CD4-positive, CD25-positive, alpha-beta regulatory T cell (primary cell): ENCODE data around the gene EIF1AD. TPM values are rescaled to one million over a fixed set of nuclear protein-coding genes. Genes with fewer than 3 reads are reported as not detected.

Experiments used
- ATAC-seq, 2 donors: fragments of 150-1000 bp; cut with Tn5 transposase; one replicate each; pipeline ENCODE4 v1.10.0; 2021; ENCODE audit warnings: low read depth in 2 of 2, moderate number of reproducible peaks in 2 of 2, moderate library complexity in 1 of 2
- DNase-seq, 3 donors: peaks; one replicate each; pipeline versions ENCODE4 v3.0.0 to v3.0.0-alpha.2; 2012 to 2022; ENCODE audit warnings: mixed read lengths in 1 of 3
- H3K27ac ChIP-seq: one replicate; pipeline ENCODE4 v1.7.0; 2013; ENCODE audit warnings: mild to moderate bottlenecking, low read length; ENCODE audit not compliant: insufficient read depth, poor library complexity, severe bottlenecking
- H3K27me3 ChIP-seq: one replicate; pipeline ENCODE4 v1.7.0; 2013; ENCODE audit warnings: low read length; ENCODE audit not compliant: control insufficient read depth, insufficient read depth
- H3K36me3 ChIP-seq: one replicate; pipeline ENCODE4 v1.7.0; 2013; ENCODE audit warnings: mild to moderate bottlenecking, low read length, moderate library complexity; ENCODE audit not compliant: control insufficient read depth, insufficient read depth
- H3K4me1 ChIP-seq: 2 replicates; pipeline ENCODE4 v1.7.0; 2013; ENCODE audit warnings: mild to moderate bottlenecking, low read length; ENCODE audit not compliant: insufficient read depth, control insufficient read depth, poor library complexity, severe bottlenecking
- H3K4me3 ChIP-seq: one replicate; pipeline ENCODE4 v1.7.0; 2013; ENCODE audit warnings: low read depth, mild to moderate bottlenecking, low read length, moderate library complexity
- H3K9me3 ChIP-seq, 2 experiments: 1 replicate in 1 of 2; 2 replicates in 1 of 2; pipeline ENCODE4 v1.7.0; 2013; ENCODE audit warnings: low read length in 2 of 2, mild to moderate bottlenecking in 1 of 2, moderate library complexity in 1 of 2; ENCODE audit not compliant: control insufficient read depth in 2 of 2
- H3K27ac Mint-ChIP-seq, 3 donors: one replicate each; pipeline ENCODE4 v1.8.0; 2020 to 2022; ENCODE audit warnings: mild to moderate bottlenecking in 3 of 3, mixed read lengths in 3 of 3, moderate library complexity in 2 of 3
- H3K27me3 Mint-ChIP-seq: one replicate; pipeline ENCODE4 v1.8.0; 2022; ENCODE audit warnings: mild to moderate bottlenecking, mixed read lengths
- H3K36me3 Mint-ChIP-seq: one replicate; pipeline ENCODE4 v1.8.0; 2020; ENCODE audit warnings: mixed read lengths
- H3K4me1 Mint-ChIP-seq, 4 donors: one replicate each; pipeline ENCODE4 v1.8.0; 2020 to 2022; ENCODE audit warnings: mixed read lengths in 4 of 4, mild to moderate bottlenecking in 1 of 4
- H3K4me3 Mint-ChIP-seq, 4 donors: one replicate each; pipeline ENCODE4 v1.8.0; 2020 to 2022; ENCODE audit warnings: mild to moderate bottlenecking in 4 of 4, mixed read lengths in 4 of 4, moderate library complexity in 3 of 4
- H3K9me3 Mint-ChIP-seq, 7 donors: one replicate each; pipeline ENCODE4 v1.8.0; 2020 to 2022; ENCODE audit warnings: mixed read lengths in 7 of 7, mild to moderate bottlenecking in 3 of 7, moderate library complexity in 2 of 7
- polyA plus RNA-seq, 4 donors: library from polyadenylated mRNA; unstranded; fragments of 300-500 nt; fragmentation: Illumina TruSeq; gene quantifications; one replicate each; pipeline ENCODE4 v1.2.3, GENCODE V29; 2021
- total RNA-seq: library from RNA; stranded (reverse); gene quantifications from one replicate; pipeline ENCODE4 v1.2.3, GENCODE V29; 2022

EIF1AD gene
- total and polyA plus RNA-seq, 5 donors from 2014 or later = 16.7 to 61.3 (median 19.7) TPM

DNA sequence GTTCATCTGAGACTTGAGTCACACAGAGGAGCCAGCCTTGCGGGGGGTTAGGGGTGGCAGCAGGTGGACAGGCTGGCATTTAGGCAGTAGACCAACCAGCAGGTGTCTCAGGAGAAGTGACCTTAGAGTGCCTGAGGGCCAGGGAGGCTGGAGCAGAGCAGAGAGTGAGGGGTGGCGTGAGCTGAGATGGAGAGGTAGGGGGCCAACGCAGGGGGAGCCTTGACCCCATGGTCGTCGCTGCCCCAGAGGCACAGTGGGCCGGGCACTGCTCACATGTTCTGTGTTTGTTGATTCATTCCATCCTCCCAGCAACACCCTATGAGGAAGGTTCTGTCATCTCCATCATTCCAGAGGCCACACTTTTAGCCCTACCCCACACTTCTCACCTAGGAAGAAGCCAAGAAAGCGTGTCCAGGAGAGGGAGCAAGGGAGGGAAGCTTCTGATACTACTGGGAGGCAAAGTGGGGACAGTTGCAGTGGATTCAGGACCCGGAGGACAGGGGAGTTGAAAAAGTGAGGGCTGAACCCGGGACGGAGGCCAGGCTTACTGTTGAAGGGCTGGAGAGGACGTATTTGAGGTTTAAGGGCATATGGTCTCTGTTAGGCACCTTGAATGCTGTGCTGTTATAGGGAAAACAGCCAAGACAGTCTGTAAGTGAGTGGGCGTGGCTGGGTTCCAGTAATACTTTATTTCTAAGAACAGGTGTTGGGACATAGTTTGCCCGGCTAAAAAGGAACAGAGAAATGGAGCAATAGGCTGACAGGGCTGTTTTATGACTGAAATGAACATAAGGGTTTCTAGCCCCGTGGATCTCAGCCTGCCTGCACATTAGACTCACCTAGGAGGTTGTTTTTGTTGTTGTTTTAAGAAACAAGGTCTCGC is 33.1 kb downstream of the EIF1AD start:
- no peak for ATAC-seq
- no peaks in the 10 kb centered on the region for H3K9me3 ChIP-seq
- H3K4me3 Mint-ChIP-seq = no peak overlapping the region
- DNase-seq = no peak
- H3K4me1 Mint-ChIP-seq = peaks cover 0 to 33% (median 12%) of the 10 kb centered on the region in 4 donors
- H3K27me3 ChIP-seq = no peaks in the 10 kb centered on the region
- peaks cover 66% of the 10 kb centered on the region for H3K36me3 ChIP-seq
- H3K36me3 Mint-ChIP-seq = peaks cover 44% of the 10 kb centered on the region
- H3K27me3 Mint-ChIP-seq = no peaks in the 10 kb centered on the region
- no peak overlapping the region for H3K27ac ChIP-seq
- H3K4me1 ChIP-seq = peaks cover 6% of the 10 kb centered on the region
- no peak overlapping the region for H3K4me3 ChIP-seq
- H3K27ac Mint-ChIP-seq = no peak overlapping the region
- peaks cover 0 to 1% (median 0%) of the 10 kb centered on the region in 7 donors for H3K9me3 Mint-ChIP-seq

DNA sequence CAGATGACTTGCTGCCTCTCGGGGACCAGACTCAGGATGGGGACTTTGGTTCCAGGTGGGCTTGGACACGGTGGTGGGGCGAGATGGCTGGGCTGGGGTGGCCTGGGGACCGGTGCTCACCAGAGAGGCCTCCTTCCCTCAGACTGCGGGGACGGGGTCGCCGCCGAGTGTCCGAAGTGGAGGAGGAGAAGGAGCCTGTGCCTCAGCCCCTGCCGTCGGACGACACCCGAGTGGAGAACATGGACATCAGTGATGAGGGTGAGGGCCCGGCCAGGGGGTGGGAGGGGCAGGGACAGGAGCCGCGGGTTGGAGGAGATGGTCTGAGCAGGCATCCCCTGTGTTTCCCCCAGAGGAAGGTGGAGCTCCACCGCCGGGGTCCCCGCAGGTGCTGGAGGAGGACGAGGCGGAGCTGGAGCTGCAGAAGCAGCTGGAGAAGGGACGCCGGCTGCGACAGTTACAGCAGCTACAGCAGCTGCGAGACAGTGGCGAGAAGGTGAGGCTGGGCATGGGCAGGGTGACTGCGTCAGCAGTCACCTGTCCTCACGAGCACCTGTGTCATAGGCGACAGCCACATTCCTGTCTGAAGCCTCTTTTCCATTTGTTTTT is 34.5 kb downstream of the EIF1AD start:
- Histone ChIP-seq H3K36me3 (peaks cover 69% of the 10 kb centered on the region), H3K27me3 (no peaks in the 10 kb centered on the region), H3K9me3 (no peaks in the 10 kb centered on the region), H3K4me3 (no peak overlapping the region), H3K4me1 (peaks cover 21% of the 10 kb centered on the region), H3K27ac (no peak overlapping the region)
- DNase-seq (no peak), ATAC-seq (no peak)
- H3K36me3 Mint-ChIP-seq = peaks cover 42% of the 10 kb centered on the region
- no peaks in the 10 kb centered on the region for H3K9me3 Mint-ChIP-seq
- no peaks in the 10 kb centered on the region for H3K27me3 Mint-ChIP-seq
- H3K4me1 Mint-ChIP-seq = peaks cover 0 to 45% (median 22%) of the 10 kb centered on the region in 4 donors
- H3K27ac Mint-ChIP-seq = no peak overlapping the region
- no peak overlapping the region for H3K4me3 Mint-ChIP-seq

DNA sequence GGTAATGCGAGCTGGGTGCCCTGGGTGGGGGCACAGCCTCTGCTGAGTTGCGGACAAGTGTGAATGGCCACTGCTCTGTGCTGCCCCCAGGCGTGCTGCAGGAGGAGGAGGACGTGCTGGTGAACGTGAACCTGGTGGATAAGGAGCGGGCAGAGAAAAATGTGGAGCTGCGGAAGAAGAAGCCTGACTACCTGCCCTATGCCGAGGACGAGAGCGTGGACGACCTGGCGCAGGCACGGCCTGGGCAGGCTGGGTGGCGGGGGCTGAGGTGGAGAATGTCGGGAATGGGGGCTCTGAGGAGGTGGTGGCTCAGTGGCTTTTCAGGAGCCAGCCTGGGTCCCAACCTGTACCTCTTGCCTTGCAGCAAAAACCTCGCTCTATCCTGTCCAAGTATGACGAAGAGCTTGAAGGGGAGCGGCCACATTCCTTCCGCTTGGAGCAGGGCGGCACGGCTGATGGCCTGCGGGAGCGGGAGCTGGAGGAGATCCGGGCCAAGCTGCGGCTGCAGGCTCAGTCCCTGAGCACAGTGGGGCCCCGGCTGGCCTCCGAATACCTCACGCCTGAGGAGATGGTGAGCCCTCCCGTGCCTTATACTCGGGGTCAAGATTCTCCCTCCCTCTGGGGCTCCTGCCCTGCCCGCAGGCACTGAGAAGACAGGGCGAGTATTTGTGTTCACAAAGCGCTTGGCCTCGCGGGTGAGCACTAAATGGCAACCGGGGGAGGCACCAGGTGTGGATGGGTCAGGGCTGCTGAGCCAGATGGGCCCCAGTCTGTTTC is 35.8 kb downstream of the EIF1AD start:
- Histone ChIP-seq H3K9me3 (no peaks in the 10 kb centered on the region), H3K4me1 (peaks cover 25% of the 10 kb centered on the region), H3K36me3 (peaks cover 69% of the 10 kb centered on the region), H3K27ac (no peak overlapping the region), H3K4me3 (no peak overlapping the region), H3K27me3 (no peaks in the 10 kb centered on the region)
- Mint-ChIP-seq H3K9me3 (no peaks in the 10 kb centered on the region), H3K4me1 (peaks cover 0 to 49% (median 28%) of the 10 kb centered on the region in 4 donors), H3K36me3 (peaks cover 39% of the 10 kb centered on the region), H3K4me3 (peak overlapping the region in 1 of 4 donors; percentile 52), H3K27ac (no peak overlapping the region), H3K27me3 (no peaks in the 10 kb centered on the region)
- DNase-seq = no peak
- no peak for ATAC-seq

DNA sequence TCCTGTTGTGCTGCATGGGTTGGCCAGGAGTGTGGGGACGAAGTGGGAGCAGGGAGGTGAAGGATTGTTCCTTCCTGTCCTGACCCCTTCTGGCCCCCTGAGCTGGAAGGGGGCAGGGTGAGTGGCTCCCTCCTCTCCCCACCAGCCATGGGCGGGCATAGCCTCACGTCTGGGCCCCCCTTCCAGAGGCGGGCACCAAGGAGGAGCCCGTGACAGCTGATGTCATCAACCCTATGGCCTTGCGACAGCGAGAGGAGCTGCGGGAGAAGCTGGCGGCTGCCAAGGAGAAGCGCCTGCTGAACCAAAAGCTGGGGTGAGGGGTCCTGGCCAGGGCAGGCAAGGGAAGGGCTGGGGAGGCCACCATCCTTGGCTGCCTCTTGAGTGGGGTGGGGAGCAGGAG is 37.1 kb downstream of the EIF1AD start:
- no peak for ATAC-seq
- H3K4me3 Mint-ChIP-seq = no peak overlapping the region
- Histone ChIP-seq H3K9me3 (no peaks in the 10 kb centered on the region), H3K27me3 (no peaks in the 10 kb centered on the region), H3K4me1 (peaks cover 29% of the 10 kb centered on the region), H3K36me3 (peaks cover 62% of the 10 kb centered on the region), H3K27ac (no peak overlapping the region), H3K4me3 (no peak overlapping the region)
- no peak for DNase-seq
- H3K27me3 Mint-ChIP-seq = no peaks in the 10 kb centered on the region
- H3K9me3 Mint-ChIP-seq = no peaks in the 10 kb centered on the region
- peaks cover 39% of the 10 kb centered on the region for H3K36me3 Mint-ChIP-seq
- H3K4me1 Mint-ChIP-seq = peaks cover 0 to 50% (median 25%) of the 10 kb centered on the region in 4 donors
- no peak overlapping the region for H3K27ac Mint-ChIP-seq

DNA sequence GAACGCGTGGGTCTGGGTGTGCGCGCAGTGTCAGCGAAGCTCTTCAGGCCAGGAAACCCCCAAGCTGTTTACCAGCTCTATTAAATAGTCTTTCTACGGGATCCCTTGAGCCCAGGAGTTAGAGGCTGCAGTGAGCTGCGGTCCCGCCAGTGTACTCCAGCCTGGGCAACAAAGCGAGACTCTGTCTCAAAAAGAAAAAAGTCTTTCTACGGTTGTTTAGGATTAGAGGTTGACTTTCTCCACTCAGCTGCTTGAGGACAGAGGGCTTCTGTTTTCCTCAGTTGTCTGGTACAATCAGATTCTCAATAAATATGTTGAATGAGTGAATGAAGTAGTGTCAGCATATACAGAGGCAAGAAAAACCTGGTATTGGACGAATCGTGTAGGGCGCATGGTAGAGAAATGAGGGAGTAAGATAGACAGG is 39.8 kb downstream of the EIF1AD start:
- H3K9me3 Mint-ChIP-seq = no peaks in the 10 kb centered on the region
- DNase-seq (no peak), ATAC-seq (no peak)
- Histone ChIP-seq H3K27ac (peak overlapping the region; percentile 95), H3K4me3 (peak overlapping the region; percentile 82), H3K27me3 (no peaks in the 10 kb centered on the region), H3K4me1 (peaks cover 37% of the 10 kb centered on the region), H3K36me3 (peaks cover 36% of the 10 kb centered on the region), H3K9me3 (no peaks in the 10 kb centered on the region)
- H3K27me3 Mint-ChIP-seq = no peaks in the 10 kb centered on the region
- H3K36me3 Mint-ChIP-seq = peaks cover 27% of the 10 kb centered on the region
- peaks cover 0 to 51% (median 24%) of the 10 kb centered on the region in 4 donors for H3K4me1 Mint-ChIP-seq
- peak overlapping the region; percentile 26 to 98 (median 95) for H3K27ac Mint-ChIP-seq
- H3K4me3 Mint-ChIP-seq = peak overlapping the region; percentile 95 to 99 (median 99)

DNA sequence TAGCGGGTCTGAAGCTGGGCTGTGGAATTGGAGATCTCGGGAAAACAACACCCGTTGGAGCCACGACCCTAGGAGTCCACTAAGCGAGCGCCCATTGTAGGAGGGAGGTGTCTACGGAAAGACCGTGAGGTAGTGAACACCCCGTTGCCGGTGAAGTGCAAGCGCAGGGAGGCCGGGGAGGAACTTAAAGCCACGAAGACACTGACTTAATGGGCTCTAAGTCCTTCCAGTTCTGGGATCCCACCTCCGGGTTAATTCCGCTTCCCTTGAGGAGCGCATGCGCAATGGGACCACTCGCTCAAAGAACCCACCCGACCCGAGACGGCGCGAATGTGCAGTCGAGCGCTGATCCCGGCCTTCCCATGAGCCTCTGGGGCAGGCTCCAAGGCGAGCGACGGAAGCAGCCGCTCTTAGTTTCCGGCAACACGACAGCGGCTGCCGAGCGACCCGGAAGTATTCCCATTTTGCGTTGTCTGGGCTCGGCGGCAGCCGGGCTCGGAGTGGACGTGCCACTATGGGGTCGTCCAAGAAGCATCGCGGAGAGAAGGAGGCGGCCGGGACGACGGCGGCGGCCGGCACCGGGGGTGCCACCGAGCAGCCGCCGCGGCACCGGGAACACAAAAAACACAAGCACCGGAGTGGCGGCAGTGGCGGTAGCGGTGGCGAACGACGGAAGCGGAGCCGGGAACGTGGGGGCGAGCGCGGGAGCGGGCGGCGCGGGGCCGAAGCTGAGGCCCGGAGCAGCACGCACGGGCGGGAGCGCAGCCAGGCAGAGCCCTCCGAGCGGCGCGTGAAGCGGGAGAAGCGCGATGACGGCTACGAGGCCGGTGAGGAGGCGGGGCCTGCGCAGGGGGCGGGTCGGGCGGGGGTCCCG is 40.5 kb downstream of the EIF1AD start, which contains the start of gene SART1:
TSS of gene SART1 (plus strand) at position 468 of the 874 bp plus-strand sequence. CDS start at position 515, 47 bp downstream.
- no peaks in the 10 kb centered on the region for H3K9me3 ChIP-seq
- peaks cover 29% of the 10 kb centered on the region for H3K36me3 ChIP-seq
- peak within 1 kb of the TSS; percentile 98 to 99 (median 98) for H3K27ac Mint-ChIP-seq
- H3K4me1 ChIP-seq = peaks cover 43% of the 10 kb centered on the region
- peaks cover 27% of the 10 kb centered on the region for H3K36me3 Mint-ChIP-seq
- no peaks in the 10 kb centered on the region for H3K27me3 ChIP-seq
- DNase-seq (peak; percentile 95 to 98 (median 96)), ATAC-seq (peak; percentile 90 to 91)
- H3K4me1 Mint-ChIP-seq = peaks cover 6 to 58% (median 30%) of the 10 kb centered on the region in 4 donors
- peak within 1 kb of the TSS; percentile 95 to 99 (median 99) for H3K4me3 Mint-ChIP-seq
- H3K9me3 Mint-ChIP-seq = no peaks in the 10 kb centered on the region
- peak within 1 kb of the TSS; percentile 92 for H3K4me3 ChIP-seq
- H3K27ac ChIP-seq = peak within 1 kb of the TSS; percentile 95
- peaks cover 2% of the 10 kb centered on the region for H3K27me3 Mint-ChIP-seq
